Stomach (tissue), 4 donors: ENCODE data around the gene RPS15.

Source experiments
- POLR2AphosphoS5 ChIP-seq, 3 donors: sonication (generic); formaldehyde crosslinking; IDR thresholded peaks; one replicate each; pipeline ENCODE4 v1.6.1; 2016; ENCODE audit warnings: antibody characterized with exemption in 3 of 3
- TF ChIP-seq, protein P1 (sequence below), 7 experiments: fragments of 450-650 bp in 4 of 7; fragments of 200-600 bp in 3 of 7; sonication (generic) in 3 of 7; IDR thresholded peaks; one replicate each; pipeline ENCODE4 v1.5.1; 2016 to 2019; ENCODE audit warnings: antibody characterized with exemption in 7 of 7, control low read depth in 2 of 7, mild to moderate bottlenecking in 1 of 7

DNA sequence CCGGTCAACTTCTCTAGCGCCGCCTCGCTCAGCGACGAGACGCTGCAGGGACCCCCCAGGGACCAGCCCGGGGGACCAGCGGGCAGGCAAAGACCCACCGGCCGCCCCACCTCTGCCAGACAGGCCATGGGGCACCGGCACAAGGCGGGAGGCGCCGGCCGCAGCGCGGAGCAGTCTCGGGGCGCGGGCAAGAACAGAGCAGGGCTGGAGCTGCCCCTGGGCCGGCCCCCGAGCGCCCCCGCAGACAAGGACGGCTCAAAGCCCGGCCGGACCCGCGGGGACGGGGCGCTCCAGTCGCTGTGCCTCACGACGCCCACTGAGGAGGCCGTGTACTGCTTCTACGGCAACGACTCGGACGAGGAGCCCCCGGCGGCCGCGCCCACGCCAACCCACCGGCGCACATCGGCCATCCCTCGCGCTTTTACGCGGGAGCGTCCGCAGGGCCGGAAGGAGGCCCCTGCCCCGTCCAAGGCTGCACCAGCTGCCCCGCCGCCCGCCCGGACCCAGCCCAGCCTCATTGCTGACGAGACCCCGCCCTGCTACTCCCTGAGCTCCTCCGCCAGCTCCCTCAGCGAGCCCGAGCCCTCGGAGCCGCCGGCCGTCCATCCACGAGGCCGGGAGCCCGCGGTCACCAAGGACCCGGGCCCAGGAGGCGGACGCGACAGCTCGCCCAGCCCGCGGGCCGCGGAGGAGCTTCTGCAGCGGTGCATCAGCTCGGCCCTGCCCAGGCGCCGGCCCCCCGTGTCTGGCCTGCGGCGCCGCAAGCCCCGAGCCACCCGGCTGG, 29.5 kb downstream of the RPS15 start:
- TF ChIP-seq, protein P1, sequence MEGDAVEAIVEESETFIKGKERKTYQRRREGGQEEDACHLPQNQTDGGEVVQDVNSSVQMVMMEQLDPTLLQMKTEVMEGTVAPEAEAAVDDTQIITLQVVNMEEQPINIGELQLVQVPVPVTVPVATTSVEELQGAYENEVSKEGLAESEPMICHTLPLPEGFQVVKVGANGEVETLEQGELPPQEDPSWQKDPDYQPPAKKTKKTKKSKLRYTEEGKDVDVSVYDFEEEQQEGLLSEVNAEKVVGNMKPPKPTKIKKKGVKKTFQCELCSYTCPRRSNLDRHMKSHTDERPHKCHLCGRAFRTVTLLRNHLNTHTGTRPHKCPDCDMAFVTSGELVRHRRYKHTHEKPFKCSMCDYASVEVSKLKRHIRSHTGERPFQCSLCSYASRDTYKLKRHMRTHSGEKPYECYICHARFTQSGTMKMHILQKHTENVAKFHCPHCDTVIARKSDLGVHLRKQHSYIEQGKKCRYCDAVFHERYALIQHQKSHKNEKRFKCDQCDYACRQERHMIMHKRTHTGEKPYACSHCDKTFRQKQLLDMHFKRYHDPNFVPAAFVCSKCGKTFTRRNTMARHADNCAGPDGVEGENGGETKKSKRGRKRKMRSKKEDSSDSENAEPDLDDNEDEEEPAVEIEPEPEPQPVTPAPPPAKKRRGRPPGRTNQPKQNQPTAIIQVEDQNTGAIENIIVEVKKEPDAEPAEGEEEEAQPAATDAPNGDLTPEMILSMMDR (IDR thresholded peaks at IDR 0.05) = no peak
- TF ChIP-seq POLR2AphosphoS5 (IDR thresholded peaks at IDR 0.05) = no peak
